Neural cell (in vitro differentiated cells): ENCODE results near the gene EPC2. TPM values are rescaled to one million over a fixed set of nuclear protein-coding genes. Genes with fewer than 3 reads are reported as not detected.
"Not testable (repeated sequence)": the region's sequence is repeated elsewhere in the genome, so short reads cannot be mapped to it uniquely, and the experiment has no call there.

Experiments
- H2AFZ ChIP-seq: fragments of 200-600, 300-800 bp; sonication (generic), shearing (Covaris generic); 2 replicates; pipeline ENCODE4 v1.6.0; 2014; ENCODE audit warnings: low read depth, mild to moderate bottlenecking, antibody characterized with exemption, low read length, moderate library complexity
- H3F3A ChIP-seq: fragments of 200-600 bp; shearing (Covaris generic); 2 replicates; pipeline ENCODE4 v1.6.1; 2016; ENCODE audit warnings: mild to moderate bottlenecking, moderate library complexity, mixed read lengths, antibody characterized with exemption, low read length; ENCODE audit not compliant: insufficient read depth, poor library complexity, severe bottlenecking
- H3K27ac ChIP-seq: fragments of 200-600, 300-800 bp; sonication (generic), shearing (Covaris generic); 2 replicates; pipeline ENCODE4 v1.5.1; 2014; ENCODE audit warnings: mild to moderate bottlenecking, low read length, moderate library complexity
- H3K27me3 ChIP-seq: fragments of 300-800, 200-600 bp; sonication (generic), shearing (Covaris generic); 2 replicates; pipeline ENCODE4 v1.6.0; 2014; ENCODE audit warnings: mild to moderate bottlenecking, low read depth, low read length, moderate library complexity; ENCODE audit not compliant: insufficient read depth
- H3K36me3 ChIP-seq: fragments of 300-800, 200-600 bp; sonication (generic), shearing (Covaris generic); 2 replicates; pipeline ENCODE4 v1.5.1; 2014; ENCODE audit warnings: mild to moderate bottlenecking, antibody characterized with exemption, low read length, moderate library complexity; ENCODE audit not compliant: insufficient read depth
- H3K4me2 ChIP-seq: fragments of 300-800, 200-600 bp; sonication (generic), shearing (Covaris generic); 2 replicates; pipeline ENCODE4 v1.6.0; 2014; ENCODE audit warnings: mild to moderate bottlenecking, low read length
- H3K4me3 ChIP-seq: fragments of 300-800, 200-600 bp; sonication (generic), shearing (Covaris generic); 2 replicates; pipeline ENCODE4 v1.5.1; 2014; ENCODE audit warnings: mild to moderate bottlenecking, low read length, moderate library complexity
- H3K79me2 ChIP-seq: fragments of 200-600 bp; shearing (Covaris generic); replicated peaks from 2 replicates; pipeline ENCODE4 v1.6.0; 2014; ENCODE audit warnings: mild to moderate bottlenecking, low read length, moderate library complexity; ENCODE audit not compliant: insufficient read depth
- H3K9ac ChIP-seq: fragments of 300-800, 200-600 bp; sonication (generic), shearing (Covaris generic); 2 replicates; pipeline ENCODE4 v1.6.1; 2016; ENCODE audit warnings: mild to moderate bottlenecking, low read length, mixed read lengths
- H3K9me2 ChIP-seq: fragments of 200-600 bp; shearing (Covaris generic); 2 replicates; pipeline ENCODE4 v1.6.1; 2016; ENCODE audit warnings: mild to moderate bottlenecking, low read length, mixed read lengths; ENCODE audit not compliant: insufficient read depth
- H3K9me3 ChIP-seq: fragments of 200-600, 300-800 bp; sonication (generic), shearing (Covaris generic); 2 replicates; pipeline ENCODE4 v1.6.1; 2016; ENCODE audit warnings: mild to moderate bottlenecking, mixed run types, low read length, moderate library complexity, mixed read lengths
- H4K20me1 ChIP-seq: fragments of 200-600 bp; shearing (Covaris generic); 2 replicates; pipeline ENCODE4 v1.6.1; 2016; ENCODE audit warnings: mild to moderate bottlenecking, mixed run types; ENCODE audit not compliant: insufficient read depth
- CTCF ChIP-seq: fragments of 450-650 bp; IDR thresholded peaks from 2 replicates; pipeline ENCODE4 v1.5.1; 2014; ENCODE audit warnings: antibody characterized with exemption, mild to moderate bottlenecking, moderate library complexity; ENCODE audit not compliant: poor library complexity, severe bottlenecking
- EP300 ChIP-seq: fragments of 450-650 bp; conservative IDR thresholded peaks from 2 replicates; pipeline ENCODE4 v1.6.1; 2014; ENCODE audit warnings: antibody characterized with exemption, mild to moderate bottlenecking, moderate library complexity; ENCODE audit not compliant: poor library complexity, severe bottlenecking
- EZH2 ChIP-seq: fragments of 200-600, 300-800 bp; shearing (Covaris generic), sonication (generic); IDR thresholded peaks from 2 replicates; pipeline ENCODE4 v1.6.1; 2014; ENCODE audit warnings: antibody characterized with exemption, low read length, borderline replicate concordance, mild to moderate bottlenecking; ENCODE audit not compliant: insufficient read depth, poor library complexity, severe bottlenecking
- MXI1 ChIP-seq: fragments of 450-650 bp; conservative IDR thresholded peaks from 2 replicates; pipeline ENCODE4 v1.6.1; 2014; ENCODE audit warnings: antibody characterized with exemption, mild to moderate bottlenecking; ENCODE audit not compliant: poor library complexity, severe bottlenecking
- POLR2AphosphoS5 ChIP-seq: IDR thresholded peaks from 2 replicates; pipeline ENCODE4 v1.6.1; 2012
- RAD21 ChIP-seq: fragments of 450-650 bp; conservative IDR thresholded peaks from 2 replicates; pipeline ENCODE4 v1.6.1; 2014; ENCODE audit warnings: antibody characterized with exemption, mild to moderate bottlenecking, moderate library complexity
- REST ChIP-seq: IDR thresholded peaks from 2 replicates; pipeline ENCODE4 v1.6.1; 2012; ENCODE audit warnings: borderline replicate concordance
- SMC3 ChIP-seq: fragments of 450-650 bp; conservative IDR thresholded peaks from 2 replicates; pipeline ENCODE4 v1.6.1; 2014; ENCODE audit warnings: antibody characterized with exemption, mild to moderate bottlenecking, moderate library complexity; ENCODE audit not compliant: poor library complexity
- TAF1 ChIP-seq: IDR thresholded peaks from 2 replicates; pipeline ENCODE4 v1.6.1; 2012; ENCODE audit warnings: low read depth
- polyA plus RNA-seq: library from polyadenylated mRNA; depleted of rRNA; stranded (reverse); fragments of >200 nt; gene quantifications from 2 replicates; pipeline ENCODE4 v1.2.3, GENCODE V29; 2014

EPC2 gene
- polyA plus RNA-seq, 1 donor from 2014 or later, result 43.9 TPM

GRCh38 chr2:148781544-148781943 lies 137.0 kb downstream of the EPC2 start:
- TF ChIP-seq SMC3 (no peak), EP300 (no peak)

GRCh38 chr2:148789059-148789458 lies 144.5 kb downstream of the EPC2 start:
- Histone ChIP-seq H3K4me3 (no peak overlapping the region), H3K4me2 (no peak overlapping the region), H3F3A (no peaks in the 10 kb centered on the region), H3K9me2 (no peaks in the 10 kb centered on the region), H3K79me2 (no peaks in the 10 kb centered on the region), H4K20me1 (no peaks in the 10 kb centered on the region), H3K9ac (no peak overlapping the region), H3K36me3 (peaks cover 5% of the 10 kb centered on the region), H3K27ac (no peak overlapping the region), H3K9me3 (no peaks in the 10 kb centered on the region), H3K27me3 (no peaks in the 10 kb centered on the region), H2AFZ (no peak overlapping the region)
- no peak for TF ChIP-seq TAF1
- no peak for TF ChIP-seq SMC3
- no peak for TF ChIP-seq POLR2AphosphoS5
- TF ChIP-seq EZH2, result no peak
- no peak for TF ChIP-seq REST
- no peak for TF ChIP-seq CTCF
- TF ChIP-seq RAD21, result no peak
- no peak for TF ChIP-seq MXI1
- TF ChIP-seq EP300, result no peak

More at GRCh38 chr2:148781544-148781943, 137.0 kb downstream of the EPC2 start:
- Histone ChIP-seq H2AFZ (no peak overlapping the region), H4K20me1 (no peaks in the 10 kb centered on the region), H3K9ac (no peak overlapping the region), H3K27ac (no peak overlapping the region), H3K27me3 (no peaks in the 10 kb centered on the region), H3K9me3 (no peaks in the 10 kb centered on the region), H3K4me2 (no peak overlapping the region), H3K9me2 (no peaks in the 10 kb centered on the region), H3K4me3 (no peak overlapping the region), H3K36me3 (peaks cover 6% of the 10 kb centered on the region), H3F3A (no peaks in the 10 kb centered on the region), H3K79me2 (peaks cover 6% of the 10 kb centered on the region)

- not testable (repeated sequence) for H3K9ac ChIP-seq, H3K4me3 ChIP-seq, H4K20me1 ChIP-seq, H3K27me3 ChIP-seq, H3K79me2 ChIP-seq, H3K4me2 ChIP-seq, H2AFZ ChIP-seq, H3K27ac ChIP-seq, H3K9me3 ChIP-seq, H3F3A ChIP-seq, H3K36me3 ChIP-seq, H3K9me2 ChIP-seq
These were observed 145.6 kb downstream of the EPC2 start for GRCh38 chr2:148790172-148790571.
